GM12801 (cell line): Measurements from ENCODE around the gene HORMAD2.

Experiments used
- TF ChIP-seq, protein P1 (sequence below): IDR thresholded peaks from one replicate; pipeline ENCODE4 v1.5.1; 2011; ENCODE audit warnings: control low read depth; ENCODE audit not compliant: insufficient read length; ENCODE audit errors: extremely low read depth

HORMAD2 gene

DNA sequence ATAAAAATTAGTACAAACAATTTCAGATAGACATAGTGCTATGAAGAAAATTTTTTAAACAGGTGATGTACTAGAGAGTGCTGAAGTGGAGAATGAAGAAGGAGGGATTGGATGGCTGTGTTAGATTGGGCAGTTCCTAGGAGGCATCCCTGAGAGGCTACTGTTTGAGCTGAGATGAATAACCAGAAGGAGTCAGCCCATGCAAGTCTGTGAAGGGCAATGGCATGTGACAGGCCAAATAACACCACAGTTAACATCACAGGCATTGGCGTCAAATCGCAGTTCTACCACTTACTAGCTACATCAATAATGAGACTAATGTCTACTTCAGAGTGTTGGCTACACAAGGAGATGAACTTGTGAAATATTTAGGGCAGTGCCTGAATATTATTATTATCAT, 35.4 kb downstream of the HORMAD2 start:
- TF ChIP-seq, protein P1, sequence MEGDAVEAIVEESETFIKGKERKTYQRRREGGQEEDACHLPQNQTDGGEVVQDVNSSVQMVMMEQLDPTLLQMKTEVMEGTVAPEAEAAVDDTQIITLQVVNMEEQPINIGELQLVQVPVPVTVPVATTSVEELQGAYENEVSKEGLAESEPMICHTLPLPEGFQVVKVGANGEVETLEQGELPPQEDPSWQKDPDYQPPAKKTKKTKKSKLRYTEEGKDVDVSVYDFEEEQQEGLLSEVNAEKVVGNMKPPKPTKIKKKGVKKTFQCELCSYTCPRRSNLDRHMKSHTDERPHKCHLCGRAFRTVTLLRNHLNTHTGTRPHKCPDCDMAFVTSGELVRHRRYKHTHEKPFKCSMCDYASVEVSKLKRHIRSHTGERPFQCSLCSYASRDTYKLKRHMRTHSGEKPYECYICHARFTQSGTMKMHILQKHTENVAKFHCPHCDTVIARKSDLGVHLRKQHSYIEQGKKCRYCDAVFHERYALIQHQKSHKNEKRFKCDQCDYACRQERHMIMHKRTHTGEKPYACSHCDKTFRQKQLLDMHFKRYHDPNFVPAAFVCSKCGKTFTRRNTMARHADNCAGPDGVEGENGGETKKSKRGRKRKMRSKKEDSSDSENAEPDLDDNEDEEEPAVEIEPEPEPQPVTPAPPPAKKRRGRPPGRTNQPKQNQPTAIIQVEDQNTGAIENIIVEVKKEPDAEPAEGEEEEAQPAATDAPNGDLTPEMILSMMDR: no peak

DNA sequence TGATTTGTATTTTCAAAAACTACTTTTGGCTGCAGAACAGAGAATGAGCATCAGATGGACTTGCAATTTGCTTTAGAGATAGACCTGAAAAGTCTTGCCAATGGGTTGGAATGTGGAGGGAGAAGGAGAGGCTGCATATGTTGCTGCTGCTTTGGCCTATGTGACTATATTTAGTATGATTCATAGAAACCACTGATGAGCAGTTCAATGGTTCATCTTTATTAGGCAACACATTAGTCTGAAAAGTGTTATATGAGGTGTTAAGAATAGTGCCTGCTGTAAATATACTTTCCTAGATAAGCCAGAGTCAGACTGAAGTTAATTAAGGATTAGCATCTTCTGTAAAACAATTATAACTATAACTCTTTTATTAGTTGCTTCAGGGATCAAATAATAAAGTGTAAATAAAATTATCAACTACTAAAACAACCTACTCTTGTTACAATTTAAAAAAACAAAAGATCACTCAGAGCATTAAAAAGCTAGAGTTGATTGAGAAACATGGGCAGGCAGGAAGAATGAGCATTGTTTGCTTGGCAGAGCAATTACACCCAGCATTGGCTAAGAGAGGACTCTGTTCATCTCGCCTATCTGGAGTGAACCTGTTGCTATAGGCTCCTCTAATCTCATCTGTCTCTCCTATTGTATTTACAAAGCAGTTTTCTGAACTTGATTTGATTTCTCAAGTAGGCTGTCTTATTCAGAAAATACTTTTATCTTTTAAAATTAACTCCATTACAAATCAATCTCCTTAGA, 36.3 kb downstream of the HORMAD2 start:
- TF ChIP-seq, protein P1: no peak

DNA sequence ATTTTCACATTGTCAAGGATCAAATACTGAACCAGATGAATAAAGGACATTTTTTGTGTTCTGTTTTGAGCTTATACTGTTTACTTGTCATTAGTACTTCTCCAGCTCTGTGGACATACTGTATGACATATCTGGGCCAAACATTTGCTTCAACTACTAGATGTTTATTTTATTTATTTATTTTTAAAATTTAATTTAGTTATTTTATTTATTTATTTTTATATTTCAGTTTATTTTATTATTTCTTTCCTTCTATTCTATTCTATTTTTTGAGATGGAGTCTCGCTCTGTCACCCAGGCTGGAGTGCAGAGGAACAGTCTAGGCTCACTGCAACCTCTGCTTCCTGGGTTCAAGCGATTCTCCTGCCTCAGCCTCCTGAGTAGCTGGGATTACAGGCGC, 37.0 kb downstream of the HORMAD2 start:
- TF ChIP-seq, protein P1: no peak

DNA sequence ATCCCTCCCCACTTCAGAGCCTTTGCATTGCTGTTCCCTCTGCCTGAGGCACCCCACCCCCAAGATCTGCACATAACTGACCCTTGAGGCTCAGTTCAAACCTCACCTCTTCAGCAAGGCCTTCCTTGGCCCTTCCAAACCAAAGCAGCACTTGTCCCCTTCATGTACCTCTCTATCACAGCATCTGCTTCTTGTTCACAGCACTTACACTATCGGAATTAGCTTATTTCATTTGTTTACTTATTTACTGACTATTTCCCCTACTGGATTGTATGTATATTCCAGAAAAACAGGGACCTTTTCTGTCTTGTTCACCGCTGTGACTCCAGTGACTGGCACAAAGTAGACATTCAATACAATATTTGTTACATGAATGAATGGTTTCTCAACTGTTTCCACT, 38.0 kb downstream of the HORMAD2 start:
- TF ChIP-seq, protein P1: no peak

DNA sequence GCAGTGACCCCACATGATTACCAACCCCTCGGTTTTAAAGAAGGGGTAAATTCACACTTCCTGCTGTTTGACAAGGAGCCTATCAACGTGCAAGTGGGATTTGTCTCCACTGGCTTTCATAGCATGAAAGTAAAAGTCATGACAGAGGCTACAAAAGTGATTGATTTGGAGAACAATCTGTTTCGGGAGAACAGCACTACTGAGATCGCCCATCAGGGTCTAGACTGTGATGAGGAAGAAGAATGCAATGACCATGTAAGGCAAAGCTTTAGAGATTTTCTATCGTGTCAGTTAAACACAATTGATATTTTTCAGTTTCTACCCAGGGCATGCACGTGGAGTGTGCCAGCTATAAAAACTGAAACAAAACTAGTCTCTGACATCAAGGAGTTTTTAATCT, 41.7 kb downstream of the HORMAD2 start:
- TF ChIP-seq, protein P1: no peak

DNA sequence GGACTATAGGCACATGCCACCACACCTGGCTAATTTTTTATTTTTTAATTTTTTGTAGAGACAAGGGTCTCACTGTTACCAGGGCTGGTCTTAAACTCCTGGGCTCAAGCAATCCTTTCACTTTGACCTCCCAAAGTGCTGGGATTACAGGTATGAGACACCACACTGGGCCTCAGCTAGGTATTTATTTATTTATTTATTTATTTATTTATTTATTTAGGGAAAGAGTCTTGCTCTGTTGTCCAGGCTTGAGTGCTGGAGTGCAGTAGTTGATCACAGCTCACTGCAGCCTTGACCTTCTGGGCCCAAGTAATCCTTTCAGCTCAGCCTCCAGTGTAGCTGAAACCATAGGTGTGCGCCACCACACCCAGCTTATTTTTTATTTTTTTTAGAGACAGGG, 43.2 kb downstream of the HORMAD2 start:
- TF ChIP-seq, protein P1: no peak

DNA sequence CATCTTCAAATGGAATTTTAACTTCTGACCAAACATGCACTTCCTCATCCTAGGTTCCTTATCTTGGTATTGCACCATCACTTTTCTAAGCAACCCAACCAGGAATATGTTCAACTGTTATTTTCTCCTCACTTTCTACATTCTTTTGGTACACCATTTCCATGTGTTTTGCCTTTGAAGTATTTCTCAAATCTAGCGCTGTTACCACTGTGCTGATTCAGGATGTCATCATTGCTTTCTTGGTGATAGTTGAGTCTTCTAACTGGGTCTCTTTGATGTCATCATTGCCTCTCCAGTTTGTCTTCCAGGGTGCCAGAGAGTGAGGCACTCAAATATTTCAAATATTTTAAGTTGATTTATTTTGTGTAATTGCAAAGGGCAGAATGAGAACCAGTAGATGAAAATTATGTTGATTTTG, 47.5 kb downstream of the HORMAD2 start:
- TF ChIP-seq, protein P1: no peak
